SU-DHL-6 (cell line): ENCODE data around the gene CHCT1.
"Not testable (repeated sequence)": the region's sequence is repeated elsewhere in the genome, so short reads cannot be mapped to it uniquely, and the experiment has no call there.

Source experiments
- H2AFZ ChIP-seq: fragments of 200-600 bp; sonication (generic); 2 replicates; pipeline ENCODE4 v1.6.1; 2014; ENCODE audit warnings: low read depth, mild to moderate bottlenecking, moderate library complexity, mixed read lengths, antibody characterized with exemption, low read length; ENCODE audit not compliant: severe bottlenecking
- H3F3A ChIP-seq: fragments of 200-600 bp; shearing (Covaris generic); 2 replicates; pipeline ENCODE4 v1.6.0; 2016; ENCODE audit warnings: antibody characterized with exemption, mild to moderate bottlenecking; ENCODE audit not compliant: insufficient read depth
- H3K27ac ChIP-seq: fragments of 200-600 bp; sonication (generic); 2 replicates; pipeline ENCODE4 v1.5.1; 2016; ENCODE audit warnings: low read depth, mild to moderate bottlenecking, low read length, moderate library complexity, mixed read lengths
- H3K27me3 ChIP-seq: fragments of 200-600 bp; sonication (generic), shearing (Covaris generic); 2 replicates; pipeline ENCODE4 v1.6.0; 2014; ENCODE audit warnings: mild to moderate bottlenecking, low read length
- H3K36me3 ChIP-seq: fragments of 200-600 bp; sonication (generic); 2 replicates; pipeline ENCODE4 v1.6.1; 2014; ENCODE audit warnings: mild to moderate bottlenecking, low read length, mixed read lengths
- H3K4me2 ChIP-seq: fragments of 300-600, 200-600 bp; shearing (Covaris generic), sonication (generic); 2 replicates; pipeline ENCODE4 v1.6.0; 2014; ENCODE audit warnings: low read length, low read depth, mild to moderate bottlenecking; ENCODE audit not compliant: poor library complexity, severe bottlenecking
- H3K4me3 ChIP-seq: fragments of 200-600 bp; sonication (generic); 2 replicates; pipeline ENCODE4 v1.5.1; 2014; ENCODE audit warnings: antibody characterized with exemption, low read length, mild to moderate bottlenecking, mixed read lengths; ENCODE audit not compliant: insufficient read depth, poor library complexity, severe bottlenecking
- H3K79me2 ChIP-seq: fragments of 200-600 bp; sonication (generic); 2 replicates; pipeline ENCODE4 v1.6.1; 2014; ENCODE audit warnings: mild to moderate bottlenecking, low read length, moderate library complexity; ENCODE audit not compliant: insufficient read depth
- H3K9ac ChIP-seq: fragments of 200-600 bp; sonication (generic); 2 replicates; pipeline ENCODE4 v1.7.0; 2014; ENCODE audit warnings: mild to moderate bottlenecking, low read length
- H3K9me2 ChIP-seq: fragments of 200-600 bp; sonication (generic); replicated peaks from 2 replicates; pipeline ENCODE4 v1.6.1; 2014; ENCODE audit warnings: low read length; ENCODE audit not compliant: insufficient read depth
- H3K9me3 ChIP-seq: fragments of 200-600 bp; sonication (generic); 2 replicates; pipeline ENCODE4 v1.6.1; 2014; ENCODE audit warnings: low read length, mixed read lengths; ENCODE audit not compliant: insufficient read depth
- H4K20me1 ChIP-seq: fragments of 200-600 bp; sonication (generic); 2 replicates; pipeline ENCODE4 v1.6.1; 2014; ENCODE audit warnings: low read depth, mild to moderate bottlenecking, antibody characterized with exemption, low read length, moderate library complexity, mixed read lengths
- EZH2phosphoT487 ChIP-seq: fragments of 200-600 bp; sonication (generic), shearing (Covaris generic); conservative IDR thresholded peaks from 2 replicates; pipeline ENCODE4 v1.6.1; 2018; ENCODE audit warnings: mild to moderate bottlenecking, antibody characterized with exemption, low read length, moderate library complexity, mixed read lengths
- TF ChIP-seq, protein P1 (sequence below): fragments of 200-600 bp; sonication (generic); IDR thresholded peaks from one replicate; pipeline ENCODE4 v1.5.1; 2017; ENCODE audit warnings: antibody characterized with exemption, mild to moderate bottlenecking, low read length, moderate library complexity; ENCODE audit not compliant: insufficient read depth, poor library complexity, severe bottlenecking

CHCT1 gene

DNA sequence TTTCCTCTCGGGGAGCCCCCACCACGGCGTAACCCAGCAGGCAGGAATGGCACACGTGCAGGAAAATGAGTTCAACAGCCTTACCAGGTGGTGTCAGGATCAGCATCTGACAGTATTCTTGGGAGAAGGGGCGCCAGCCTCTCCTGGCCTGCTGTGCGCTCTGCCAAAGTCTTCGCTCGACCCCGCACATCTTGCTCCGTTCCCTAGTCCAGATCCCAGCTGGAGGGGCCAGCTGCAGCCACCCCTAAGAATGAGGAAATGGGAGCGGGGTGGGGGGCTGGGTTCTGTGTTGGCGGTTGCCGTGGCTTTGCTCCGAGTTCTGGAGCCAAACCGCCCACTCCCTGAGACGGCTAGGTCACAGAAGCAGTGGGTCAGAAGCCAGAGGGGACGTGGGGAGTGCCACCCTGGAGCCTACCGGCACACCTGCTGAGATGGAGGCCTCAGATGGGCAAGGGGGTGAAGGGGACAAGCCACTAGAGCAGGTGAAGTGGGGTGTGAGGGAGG lies at the start of gene CHCT1:
Gene CHCT1 (plus strand): TSS at position 328 of the 504 bp plus-strand sequence. CDS start 104 bp downstream, at position 432.
- Histone ChIP-seq H3K9me2 (no peaks in the 10 kb centered on the region), H3K4me2 (peak within 1 kb of the TSS; percentile 80), H4K20me1 (no peaks in the 10 kb centered on the region), H3K27ac (no peak within 1 kb of the TSS), H2AFZ (peak within 1 kb of the TSS; percentile 94), H3F3A (no peaks in the 10 kb centered on the region), H3K4me3 (peak within 1 kb of the TSS; percentile 59), H3K9ac (peak within 1 kb of the TSS; percentile 62), H3K36me3 (no peaks in the 10 kb centered on the region), H3K79me2 (no peaks in the 10 kb centered on the region), H3K27me3 (no peaks in the 10 kb centered on the region), H3K9me3 (no peaks in the 10 kb centered on the region)
- TF ChIP-seq EZH2phosphoT487: no peak
- TF ChIP-seq, protein P1, sequence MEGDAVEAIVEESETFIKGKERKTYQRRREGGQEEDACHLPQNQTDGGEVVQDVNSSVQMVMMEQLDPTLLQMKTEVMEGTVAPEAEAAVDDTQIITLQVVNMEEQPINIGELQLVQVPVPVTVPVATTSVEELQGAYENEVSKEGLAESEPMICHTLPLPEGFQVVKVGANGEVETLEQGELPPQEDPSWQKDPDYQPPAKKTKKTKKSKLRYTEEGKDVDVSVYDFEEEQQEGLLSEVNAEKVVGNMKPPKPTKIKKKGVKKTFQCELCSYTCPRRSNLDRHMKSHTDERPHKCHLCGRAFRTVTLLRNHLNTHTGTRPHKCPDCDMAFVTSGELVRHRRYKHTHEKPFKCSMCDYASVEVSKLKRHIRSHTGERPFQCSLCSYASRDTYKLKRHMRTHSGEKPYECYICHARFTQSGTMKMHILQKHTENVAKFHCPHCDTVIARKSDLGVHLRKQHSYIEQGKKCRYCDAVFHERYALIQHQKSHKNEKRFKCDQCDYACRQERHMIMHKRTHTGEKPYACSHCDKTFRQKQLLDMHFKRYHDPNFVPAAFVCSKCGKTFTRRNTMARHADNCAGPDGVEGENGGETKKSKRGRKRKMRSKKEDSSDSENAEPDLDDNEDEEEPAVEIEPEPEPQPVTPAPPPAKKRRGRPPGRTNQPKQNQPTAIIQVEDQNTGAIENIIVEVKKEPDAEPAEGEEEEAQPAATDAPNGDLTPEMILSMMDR: no peak

DNA sequence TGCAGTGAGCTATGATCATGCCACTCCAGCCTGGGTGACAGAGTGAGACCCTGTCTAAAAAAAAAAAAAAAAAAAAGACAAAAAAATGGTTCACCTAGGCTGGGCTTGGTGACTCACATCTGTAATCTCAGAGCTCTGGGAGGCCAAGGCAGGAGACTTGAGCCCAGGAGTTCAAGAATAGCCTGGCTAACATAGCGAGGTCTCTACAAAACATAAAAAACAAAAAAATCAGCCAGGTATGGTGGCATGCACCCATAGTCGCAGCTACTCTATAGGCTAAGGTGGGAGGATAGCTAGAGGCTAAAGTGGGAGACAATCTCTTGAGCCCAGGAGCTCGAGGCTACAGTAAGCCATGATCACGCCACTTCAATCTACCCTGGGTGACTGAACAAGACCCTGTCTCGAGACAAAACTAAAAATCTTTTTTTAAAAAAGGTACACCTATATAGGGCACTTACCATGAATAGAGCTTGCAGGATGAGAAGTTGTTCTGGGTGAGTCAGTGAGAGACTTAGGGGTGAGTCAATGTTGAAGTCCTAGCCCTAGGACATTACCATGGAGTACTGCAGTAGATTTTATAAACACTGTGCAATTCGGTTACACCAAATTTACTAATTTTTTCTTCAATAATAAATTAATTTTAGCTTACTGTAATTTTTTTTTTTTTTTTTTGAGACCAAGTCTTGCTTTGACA lies 49.4 kb upstream of the CHCT1 start:
- Histone ChIP-seq H3K79me2 (0 out of 2 replicates have a peak, but pooled peaks cover 7% of the 10 kb centered on the region), H3K4me2 (no peak overlapping the region), H3K9me2 (no peaks in the 10 kb centered on the region), H3F3A (no peaks in the 10 kb centered on the region), H3K27me3 (no peaks in the 10 kb centered on the region), H3K9me3 (no peaks in the 10 kb centered on the region), H3K27ac (no peak overlapping the region), H3K9ac (no peak overlapping the region), H3K4me3 (no peak overlapping the region), H2AFZ (no peak overlapping the region), H4K20me1 (no peaks in the 10 kb centered on the region), H3K36me3 (no peaks in the 10 kb centered on the region)
- TF ChIP-seq, protein P1: no peak
- TF ChIP-seq EZH2phosphoT487: no peak

DNA sequence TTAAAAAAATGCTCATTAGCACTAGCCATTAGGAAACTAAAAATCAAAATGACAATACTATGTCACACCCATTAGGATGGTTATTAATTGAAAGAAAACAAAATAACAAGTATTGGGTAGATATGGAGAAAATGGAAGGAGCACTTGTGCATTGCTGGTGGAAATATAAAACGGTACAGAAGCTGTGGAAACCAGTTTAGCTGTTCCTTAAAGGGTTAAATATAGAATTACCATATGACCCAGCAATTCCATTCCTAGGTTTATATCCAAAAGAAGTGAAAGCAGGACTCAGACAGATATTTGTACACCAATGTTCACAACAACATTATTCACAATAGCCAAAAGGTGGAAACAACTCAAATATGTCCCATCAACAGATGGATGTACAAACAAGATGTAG lies 44.1 kb upstream of the CHCT1 start:
- not testable (repeated sequence) for H3K9ac ChIP-seq, H2AFZ ChIP-seq, H3K27me3 ChIP-seq, H3K79me2 ChIP-seq, H3K9me3 ChIP-seq, H3K4me3 ChIP-seq, H3K9me2 ChIP-seq, H3K27ac ChIP-seq, H3K4me2 ChIP-seq, H3F3A ChIP-seq, H3K36me3 ChIP-seq, H4K20me1 ChIP-seq

DNA sequence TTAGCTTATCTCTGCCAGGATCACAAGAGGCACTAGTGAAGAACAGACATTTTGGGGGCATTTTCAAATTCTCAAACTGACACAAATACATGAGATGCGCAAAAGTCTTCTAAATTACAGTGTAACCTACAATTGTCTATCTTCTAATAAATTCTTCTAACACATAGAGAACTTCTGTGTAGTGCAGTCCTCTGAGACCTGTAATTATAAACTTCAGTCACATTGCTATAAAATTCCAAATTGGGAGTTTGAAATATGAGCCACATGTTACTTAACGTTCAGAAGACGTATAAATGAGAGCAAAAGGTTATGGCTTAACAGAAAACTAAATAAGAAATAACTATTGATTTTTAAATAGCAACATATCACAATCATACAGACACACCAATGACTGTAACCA lies 42.8 kb upstream of the CHCT1 start:
- H4K20me1 ChIP-seq, H3K27ac ChIP-seq, H2AFZ ChIP-seq, H3K4me3 ChIP-seq, H3K27me3 ChIP-seq, H3K36me3 ChIP-seq, H3K9me3 ChIP-seq, H3F3A ChIP-seq, H3K79me2 ChIP-seq, H3K9me2 ChIP-seq, H3K9ac ChIP-seq, H3K4me2 ChIP-seq: not testable (repeated sequence)
